ENCODE data around the gene CEBPZOS.

- TF ChIP-seq CTCF (IDR thresholded peaks at IDR 0.05; ENCODE audit: low read depth, low read length, missing input control): no peak
- TF ChIP-seq TAF1 (conservative IDR thresholded peaks at IDR 0.05): no peak
- TF ChIP-seq ATF3 (IDR thresholded peaks at IDR 0.05): no peak
- TF ChIP-seq RAD21 (IDR thresholded peaks at IDR 0.05): no peak
- no peak for TF ChIP-seq ZBTB33 (IDR thresholded peaks at IDR 0.05)
- no peak for TF ChIP-seq RXRA (IDR thresholded peaks at IDR 0.05)
These were observed 32.5 kb downstream of the CEBPZOS start for GRCh38 chr2:37228788-37229187.

All from liver (tissue), 3 donors.